Tibial nerve (tissue), 4 donors: ENCODE measurements around the gene TRAF6. TPM values are rescaled to one million over a fixed set of nuclear protein-coding genes. Genes with fewer than 3 reads are reported as not detected.

Experiments used
- DNase-seq, 2 donors: peaks; one replicate each; pipeline ENCODE4 v3.0.0-alpha.2; 2019; ENCODE audit warnings: low spot score in 2 of 2
- H3K27ac ChIP-seq, 4 donors: fragments of 200-600 bp; sonication (generic) in 3 of 4; one replicate each; pipeline ENCODE4 v1.5.1; 2017 to 2019; ENCODE audit warnings: mild to moderate bottlenecking in 1 of 4
- H3K27me3 ChIP-seq, 2 donors: fragments of 200-600 bp; sonication (generic) in 1 of 2; one replicate each; pipeline versions ENCODE4 v1.5.1 to v1.6.0; 2017 to 2019
- H3K36me3 ChIP-seq, 3 donors: fragments of 200-600 bp; sonication (generic); one replicate each; pipeline ENCODE4 v1.5.1; 2018 to 2019
- H3K4me1 ChIP-seq, 4 donors: fragments of 200-600 bp; sonication (generic) in 3 of 4; one replicate each; pipeline ENCODE4 v1.5.1; 2017 to 2019
- H3K4me3 ChIP-seq, 4 donors: fragments of 200-600 bp; sonication (generic) in 3 of 4; one replicate each; pipeline ENCODE4 v1.5.1; 2017 to 2019; ENCODE audit warnings: mild to moderate bottlenecking in 1 of 4, moderate library complexity in 1 of 4
- H3K9me3 ChIP-seq, 4 donors: fragments of 200-600 bp; sonication (generic) in 3 of 4; one replicate each; pipeline ENCODE4 v1.5.1; 2017 to 2019
- CTCF ChIP-seq, 5 experiments: fragments of 200-600 bp in 3 of 5; fragments of 450-650 bp in 2 of 5; sonication (generic) in 3 of 5; IDR thresholded peaks; one replicate each; pipeline ENCODE4 v1.5.1; 2016 to 2019; ENCODE audit warnings: antibody characterized with exemption in 5 of 5, mild to moderate bottlenecking in 3 of 5, moderate library complexity in 2 of 5
- EP300 ChIP-seq, 2 donors: sonication (generic); formaldehyde crosslinking; IDR thresholded peaks; one replicate each; pipeline ENCODE4 v1.6.1; 2017; ENCODE audit warnings: antibody characterized with exemption in 2 of 2, mild to moderate bottlenecking in 1 of 2
- POLR2A ChIP-seq, 2 donors: fragments of 450-650 bp; IDR thresholded peaks; one replicate each; pipeline ENCODE4 v1.6.1; 2017; ENCODE audit warnings: antibody characterized with exemption in 2 of 2, mild to moderate bottlenecking in 2 of 2, moderate library complexity in 2 of 2
- WGBS, 2 donors: methylation state at CpG; one replicate each; pipeline ENCODE4 v1.1.5; 2018; 5-methylcytosine and 5-hydroxymethylcytosine counted together
- total RNA-seq, 4 donors: library from RNA; depleted of rRNA; stranded (reverse); fragments of >200 nt; gene quantifications; one replicate each; pipeline ENCODE4 v1.1.0, GENCODE V29; 2016

TRAF6 gene
- total RNA-seq, 4 donors from 2014 or later = 9.9 to 17.7 (median 13.8) TPM

- TF ChIP-seq POLR2A (IDR thresholded peaks at IDR 0.05) (no peak), EP300 (IDR thresholded peaks at IDR 0.05) (no peak), CTCF (IDR thresholded peaks at IDR 0.05) (no peak)
- H3K9me3 ChIP-seq = no peaks in the 10 kb centered on the region
- no peaks in the 10 kb centered on the region for H3K27me3 ChIP-seq
- H3K4me3 ChIP-seq = no peak overlapping the region
- no peak for DNase-seq
- whole genome bisulfite sequencing, 2 donors = 43 to 51% methylated on average over 14 to 17 of the region's 17 CpGs
- H3K4me1 ChIP-seq = peaks cover 0 to 49% (median 22%) of the 10 kb centered on the region in 4 donors
- peaks cover 0 to 7% (median 0%) of the 10 kb centered on the region in 3 donors for H3K36me3 ChIP-seq
- peak overlapping the region in 3 of 4 donors; percentile 60 to 85 (median 78) for H3K27ac ChIP-seq
Observed at GRCh38 chr11:36454941-36455631, 55.0 kb downstream of the TRAF6 start.

DNA sequence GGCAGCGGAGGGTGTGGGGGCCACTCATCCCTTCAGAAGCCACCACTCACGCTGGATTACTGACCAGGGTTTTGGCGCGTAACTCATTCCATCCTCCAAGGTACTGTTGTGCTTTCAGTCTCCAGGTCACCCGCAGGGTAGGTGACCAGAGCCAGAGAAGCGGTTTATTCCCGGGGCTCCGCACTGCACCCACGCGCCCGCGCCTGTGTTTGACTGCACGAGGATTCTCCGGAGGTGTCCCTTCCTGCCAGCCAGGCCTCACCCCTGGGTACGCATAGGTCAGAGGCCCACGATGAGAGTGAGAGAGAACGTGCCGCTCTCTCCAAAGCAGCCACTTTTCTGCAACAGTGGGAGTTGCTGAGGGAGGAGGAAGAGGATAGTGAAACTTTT, 55.5 kb downstream of the TRAF6 start:
- Histone ChIP-seq H3K4me1 (peaks cover 0 to 54% (median 26%) of the 10 kb centered on the region in 4 donors), H3K27me3 (no peaks in the 10 kb centered on the region), H3K36me3 (peaks cover 0 to 7% (median 0%) of the 10 kb centered on the region in 3 donors), H3K4me3 (no peak overlapping the region), H3K27ac (peak overlapping the region in 3 of 4 donors; percentile 60 to 85 (median 78)), H3K9me3 (no peaks in the 10 kb centered on the region)
- TF ChIP-seq EP300 (IDR thresholded peaks at IDR 0.05) = no peak
- no peak for TF ChIP-seq CTCF (IDR thresholded peaks at IDR 0.05)
- TF ChIP-seq POLR2A (IDR thresholded peaks at IDR 0.05) = no peak
- no peak for DNase-seq
- 78 to 79% methylated on average over 18 of the region's 18 CpGs for WGBS, 2 donors

DNA sequence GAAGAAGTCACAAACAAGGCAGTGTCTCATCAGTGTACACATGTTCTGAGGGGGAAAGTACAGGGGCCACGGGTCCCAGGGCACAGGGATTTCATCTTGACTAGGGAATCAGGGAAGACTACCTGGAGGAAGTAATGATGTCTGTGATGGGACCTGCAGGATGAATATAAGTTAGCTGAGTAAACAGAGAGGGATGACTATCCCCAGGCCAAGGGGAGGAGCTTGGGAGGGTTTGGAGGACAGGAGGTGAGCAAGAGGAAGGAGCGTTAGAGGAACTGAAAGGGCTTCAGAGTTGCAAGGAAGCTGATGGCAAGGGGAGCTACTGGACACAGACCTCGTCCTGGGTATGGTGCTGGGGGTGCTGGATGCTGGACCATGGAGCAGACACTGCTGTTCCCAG, 56.4 kb downstream of the TRAF6 start:
- Histone ChIP-seq H3K4me3 (no peak overlapping the region), H3K27me3 (no peaks in the 10 kb centered on the region), H3K36me3 (peaks cover 0 to 7% (median 0%) of the 10 kb centered on the region in 3 donors), H3K4me1 (peaks cover 0 to 60% (median 28%) of the 10 kb centered on the region in 4 donors), H3K9me3 (no peaks in the 10 kb centered on the region), H3K27ac (peak overlapping the region in 1 of 4 donors; percentile 85)
- no peak for TF ChIP-seq POLR2A (IDR thresholded peaks at IDR 0.05)
- TF ChIP-seq CTCF (IDR thresholded peaks at IDR 0.05) = no peak
- no peak for TF ChIP-seq EP300 (IDR thresholded peaks at IDR 0.05)
- DNase-seq = no peak
- 58 to 76% methylated on average over 3 of the region's 3 CpGs for WGBS, 2 donors

- DNase-seq = no peak
Observed at GRCh38 chr11:36452961-36453360, 57.1 kb downstream of the TRAF6 start.

More at GRCh38 chr11:36452961-36453360, 57.1 kb downstream of the TRAF6 start:
- peaks cover 0 to 60% (median 28%) of the 10 kb centered on the region in 4 donors for H3K4me1 ChIP-seq
- peaks cover 0 to 7% (median 0%) of the 10 kb centered on the region in 3 donors for H3K36me3 ChIP-seq
- WGBS, 2 donors = 18 to 35% methylated on average over 1 of the region's 1 CpG
- no peaks in the 10 kb centered on the region for H3K9me3 ChIP-seq
- TF ChIP-seq POLR2A (IDR thresholded peaks at IDR 0.05) = no peak
- no peak for TF ChIP-seq EP300 (IDR thresholded peaks at IDR 0.05)
- no peak for TF ChIP-seq CTCF (IDR thresholded peaks at IDR 0.05)
- H3K4me3 ChIP-seq = no peak overlapping the region
- H3K27me3 ChIP-seq = no peaks in the 10 kb centered on the region
- peak overlapping the region in 2 of 4 donors; percentile 20 to 21 for H3K27ac ChIP-seq
